DMS53 (cell line): ENCODE data around the gene HS6ST3.
"Not testable (repeated sequence)": the region's sequence is repeated elsewhere in the genome, so short reads cannot be mapped to it uniquely, and the experiment has no call there.

Experiments used
- DNase-seq: peaks from one replicate; lab custom pipeline; 2025; lab: John Stamatoyannopoulos, UW

The HS6ST3 gene

DNA sequence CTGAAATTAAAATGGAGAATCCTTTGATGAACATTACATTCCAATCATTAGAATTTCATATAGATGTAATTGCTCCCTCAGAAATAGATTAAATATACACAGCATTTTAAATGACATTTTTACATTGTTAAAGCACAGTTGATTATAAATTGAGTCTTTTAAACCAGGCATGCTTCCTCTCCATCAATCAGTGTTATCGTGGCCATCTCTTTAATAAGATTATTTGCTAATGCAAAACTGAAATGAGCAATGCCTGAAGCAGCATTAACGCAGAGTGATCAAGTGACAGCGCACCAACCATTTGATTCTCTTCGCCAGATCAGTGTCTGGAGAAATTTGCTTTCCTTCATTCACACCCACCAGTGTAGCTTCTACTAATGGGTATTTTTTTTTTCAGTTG is 644.6 kb downstream of the HS6ST3 start:
- DNase-seq: no peak

DNA sequence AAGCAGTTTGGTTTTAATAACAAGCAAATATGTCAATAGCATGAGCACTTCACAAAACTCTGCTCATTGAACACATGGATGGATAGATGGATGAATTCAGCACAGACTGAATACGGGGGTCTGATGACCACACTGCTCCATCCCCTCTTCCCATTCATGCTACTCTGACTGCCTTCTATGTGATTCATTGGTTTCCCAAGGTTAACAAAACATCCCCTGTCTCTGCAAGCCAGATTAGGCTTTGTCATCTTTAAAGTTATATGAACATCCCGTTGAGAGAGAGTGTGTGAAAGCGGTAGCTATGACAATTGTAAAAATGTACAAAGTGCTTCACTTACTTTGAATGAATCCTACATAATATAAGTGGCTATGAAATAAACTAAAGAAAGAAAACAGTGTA is 651.9 kb downstream of the HS6ST3 start:
- DNase-seq: no peak

DNA sequence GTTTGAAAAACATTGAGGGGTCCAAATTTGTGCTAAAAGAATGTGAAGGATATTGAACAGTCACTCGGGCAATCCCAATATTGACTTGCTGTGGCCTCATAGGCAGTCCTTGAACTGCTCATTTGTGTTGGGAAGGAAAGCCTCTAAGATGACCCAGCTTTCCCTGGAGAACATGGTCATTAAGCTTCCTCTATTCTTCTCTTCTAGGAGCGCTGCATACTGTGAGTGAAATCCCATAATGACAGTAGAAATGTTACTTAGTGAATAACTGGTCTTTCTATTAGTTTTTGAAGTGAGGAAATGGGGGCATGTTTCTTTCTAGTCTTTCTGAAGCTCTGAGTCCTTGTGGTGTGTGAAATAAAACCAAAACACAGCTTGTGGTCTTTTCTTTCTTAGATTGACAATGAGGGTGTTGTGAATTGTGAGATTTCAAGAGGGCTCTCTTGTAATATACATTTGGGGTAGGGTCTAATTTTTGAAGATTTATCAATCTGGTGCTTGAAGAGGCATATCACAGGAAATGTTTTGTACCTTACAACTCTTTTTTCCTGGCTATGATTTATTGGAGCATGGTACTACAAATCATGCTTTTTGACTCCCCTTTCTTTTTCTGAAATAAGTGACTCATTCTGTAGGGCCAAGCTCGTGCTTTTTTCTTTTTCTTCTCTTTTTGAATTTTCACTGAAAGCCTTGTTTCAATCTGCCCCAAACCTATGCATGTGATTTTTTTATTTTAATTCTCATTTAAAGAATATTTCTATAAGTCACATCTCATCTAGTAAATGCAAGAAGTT is 653.6 kb downstream of the HS6ST3 start:
- no peak for DNase-seq

DNA sequence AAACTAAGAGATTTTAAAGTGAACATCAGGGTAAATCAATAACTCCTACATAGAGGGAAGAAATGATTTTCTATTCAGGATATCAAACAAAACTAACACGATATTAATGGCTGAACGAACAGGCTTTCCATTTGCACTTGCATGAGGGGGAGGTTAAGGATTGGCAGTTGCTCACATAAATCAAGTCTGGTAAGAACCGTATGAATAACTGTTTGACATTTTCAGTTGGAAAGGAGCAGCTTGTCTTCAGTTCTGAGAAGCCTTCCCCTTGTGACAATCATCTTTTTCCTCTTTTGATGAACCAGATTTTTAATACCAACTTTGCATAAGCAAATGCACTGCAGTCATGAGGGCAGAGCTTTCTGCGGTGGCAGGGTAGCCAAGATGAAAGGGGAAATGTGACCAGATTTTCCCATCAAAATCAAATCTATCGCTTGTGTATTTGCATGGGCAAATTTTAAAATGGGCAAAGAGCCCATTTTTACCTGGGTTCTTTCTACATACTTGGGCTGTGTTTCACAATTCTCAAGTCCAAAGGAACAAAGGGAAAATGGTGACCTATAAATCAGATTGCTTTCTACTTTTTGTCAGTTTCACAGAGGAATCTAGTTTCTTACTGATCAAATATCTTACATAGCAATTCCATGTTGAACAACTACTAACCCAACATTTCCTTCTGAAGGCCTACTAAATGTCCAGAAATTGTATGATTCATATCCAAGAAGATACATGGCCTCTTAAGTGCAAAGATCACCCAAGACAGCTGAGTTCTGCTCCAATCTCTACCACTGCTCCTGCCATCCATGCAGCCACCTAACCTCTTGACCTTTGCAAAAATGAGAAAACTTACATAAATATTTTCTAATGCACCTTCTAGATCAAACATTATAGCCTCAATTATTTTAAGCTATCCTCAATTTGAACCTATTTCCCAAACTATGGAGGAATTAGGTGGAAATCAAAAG is 654.7 kb downstream of the HS6ST3 start:
- DNase-seq: no peak

DNA sequence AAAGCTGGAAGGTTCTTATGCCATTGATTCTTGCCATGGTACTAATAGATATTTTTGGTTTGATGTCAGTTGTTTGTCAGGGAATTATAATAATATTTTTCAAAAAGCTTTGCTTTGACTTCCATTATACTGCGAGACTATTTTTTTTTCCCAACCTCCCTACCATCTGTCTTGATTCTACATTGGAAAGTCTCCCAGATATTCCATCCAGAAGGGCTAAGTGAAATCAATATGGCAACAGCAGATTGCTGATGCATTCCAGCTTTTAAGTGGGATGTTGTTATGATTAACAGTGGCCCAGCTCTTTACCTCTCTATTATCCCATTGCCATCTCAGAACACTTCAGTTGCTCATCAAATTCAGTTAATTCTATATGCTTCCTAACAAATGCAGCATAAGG is 657.0 kb downstream of the HS6ST3 start:
- DNase-seq: no peak

DNA sequence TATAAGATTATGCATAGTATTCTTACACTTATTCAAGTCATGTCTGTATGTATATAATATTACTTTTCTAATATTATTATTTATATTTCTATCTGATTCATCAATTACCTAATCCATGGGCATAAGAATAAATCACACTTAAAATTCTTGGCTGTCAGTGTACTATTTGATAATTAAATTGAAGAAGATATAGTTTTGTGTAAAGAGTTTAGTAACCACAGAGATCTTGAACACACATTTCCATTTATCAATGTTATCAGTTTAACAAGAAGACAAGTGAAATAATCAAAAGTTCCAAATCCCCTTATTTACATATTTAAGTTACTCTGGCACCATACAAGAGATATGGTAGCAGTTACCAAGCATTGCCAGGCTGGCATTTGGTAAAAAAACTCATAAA is 659.9 kb downstream of the HS6ST3 start:
- no peak for DNase-seq

DNA sequence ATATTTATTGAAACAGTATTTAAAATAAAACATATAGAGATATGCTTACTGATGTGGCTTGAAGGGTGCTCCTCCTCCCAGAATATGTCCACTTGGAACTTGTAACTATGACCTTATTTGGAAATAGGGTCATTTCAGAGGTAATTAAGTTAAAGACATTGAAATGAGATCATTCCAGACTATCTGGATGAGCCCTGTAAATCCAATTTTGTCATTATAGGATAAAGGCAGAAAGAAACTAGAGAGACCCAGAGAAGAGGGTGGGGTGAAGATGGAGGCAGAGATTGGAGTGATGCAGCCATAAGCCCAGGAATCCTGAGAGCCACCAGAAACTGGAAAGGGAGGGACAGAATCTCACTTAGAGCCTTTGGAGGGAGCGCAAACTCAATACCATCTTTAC is 661.2 kb downstream of the HS6ST3 start:
- no peak for DNase-seq

DNA sequence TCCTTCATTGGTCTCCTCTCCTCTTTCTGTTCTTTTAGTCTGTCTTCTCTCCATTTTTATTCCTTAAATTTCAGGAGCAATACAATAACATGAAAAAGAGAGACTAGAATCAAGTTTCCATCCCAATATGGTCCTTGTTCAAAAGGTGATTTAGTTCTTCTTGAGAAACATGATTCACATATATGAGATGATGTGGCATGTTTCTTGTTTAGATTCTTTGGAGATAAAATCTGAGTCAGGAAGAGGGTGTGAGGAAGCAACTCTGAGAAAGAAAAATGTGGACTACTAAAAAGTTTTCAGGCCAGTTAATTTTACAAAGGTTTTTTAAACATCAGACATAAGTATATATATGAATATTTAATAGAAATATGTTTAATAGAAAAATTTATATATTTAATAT is 673.0 kb downstream of the HS6ST3 start:
- no peak for DNase-seq

DNA sequence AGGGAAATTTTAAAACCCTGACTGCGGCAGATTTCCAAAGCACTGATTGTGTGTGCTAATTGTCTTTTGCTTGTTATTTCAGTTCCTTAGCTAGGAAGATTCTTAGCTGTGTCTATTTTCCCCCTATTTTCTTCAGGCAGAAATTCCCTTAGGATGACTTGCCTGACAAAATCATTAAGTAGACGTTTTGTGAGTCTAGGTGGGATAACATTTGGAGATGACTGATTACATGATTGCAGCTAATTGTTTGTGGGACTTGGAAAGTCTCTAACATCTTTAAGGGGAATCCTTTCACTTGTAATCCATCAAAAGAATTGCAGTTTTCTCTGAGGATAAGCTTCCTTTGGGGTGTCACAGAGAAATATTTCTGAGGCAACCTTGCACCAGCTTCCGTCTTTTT is 676.4 kb downstream of the HS6ST3 start:
- DNase-seq: no peak

DNA sequence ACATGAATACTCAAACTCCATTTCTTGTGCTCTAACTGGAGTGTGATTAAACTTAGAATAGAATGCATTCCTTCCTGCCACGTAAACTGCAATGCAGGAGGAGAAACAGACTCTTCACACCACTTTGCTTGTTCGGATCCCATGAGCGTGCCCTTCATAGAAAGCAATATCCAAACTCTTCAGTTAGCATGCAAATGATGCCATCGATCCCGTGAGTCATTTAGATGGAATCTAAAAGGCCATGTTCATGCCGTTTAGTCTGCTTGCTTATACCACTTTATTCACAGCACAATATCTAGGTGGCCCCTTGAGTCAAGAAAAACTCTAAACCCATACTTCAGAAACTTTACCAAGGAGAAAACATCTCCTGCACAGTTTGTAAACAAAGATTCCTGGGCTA is 678.6 kb downstream of the HS6ST3 start:
- no peak for DNase-seq

DNA sequence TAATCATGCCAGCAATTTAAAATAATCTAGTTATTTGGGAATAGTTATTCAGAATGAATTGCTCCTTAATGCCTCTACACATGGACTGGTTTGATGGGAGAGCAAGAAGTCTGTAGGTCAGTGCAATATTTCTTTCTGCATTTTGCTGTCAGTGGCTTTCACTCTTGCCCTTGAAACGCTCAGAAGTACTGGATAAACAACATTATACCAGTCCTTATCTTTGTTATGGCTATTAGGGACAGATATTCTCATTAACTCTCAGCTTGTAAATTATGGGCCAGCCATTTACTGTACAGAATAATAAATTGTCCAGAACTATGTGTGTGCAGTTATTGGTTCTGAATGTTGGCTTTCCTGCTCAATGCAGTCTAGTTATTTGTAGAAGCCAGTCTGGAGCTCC is 680.0 kb downstream of the HS6ST3 start:
- DNase-seq: no peak

DNA sequence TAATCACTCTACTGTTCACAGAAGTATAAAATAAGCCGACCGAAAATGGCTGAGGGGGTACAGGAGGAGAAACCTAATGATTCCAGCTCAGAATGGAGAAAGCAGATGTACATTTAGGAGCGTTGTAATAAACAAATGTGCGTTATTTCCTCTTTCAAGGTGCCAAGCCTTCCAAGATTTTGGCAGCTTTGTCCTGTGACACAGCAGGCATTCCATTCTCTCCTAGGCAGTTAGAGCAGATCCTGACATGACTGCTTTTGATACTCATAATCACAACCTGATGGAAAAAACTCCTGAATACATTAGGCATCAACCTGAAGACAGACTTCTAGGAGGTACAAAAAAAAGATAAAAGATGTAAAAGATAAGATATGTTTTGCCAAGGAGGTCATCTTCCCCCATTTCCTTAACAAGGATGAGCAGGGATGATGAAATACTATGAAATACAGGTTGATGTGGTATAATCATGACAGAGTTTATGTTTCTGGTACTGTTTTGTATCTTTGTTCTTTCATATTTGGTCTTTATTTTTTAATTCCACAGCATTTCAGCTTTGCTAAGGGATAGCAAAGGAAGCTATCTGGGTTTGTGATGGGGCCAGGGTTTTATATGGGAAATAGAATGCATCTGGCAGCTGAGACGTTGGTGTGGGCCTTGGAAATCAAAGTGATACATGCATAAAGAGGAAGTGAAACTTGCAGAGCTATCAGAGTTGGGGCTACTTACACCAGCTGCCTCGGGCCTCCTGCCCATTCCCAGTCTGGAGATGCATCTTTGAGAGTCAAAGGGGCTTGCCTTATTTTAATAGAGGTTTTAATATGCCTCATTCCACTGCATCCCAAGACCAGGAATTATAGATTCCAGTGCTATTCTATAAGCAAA is 681.8 kb downstream of the HS6ST3 start:
- no peak for DNase-seq

DNA sequence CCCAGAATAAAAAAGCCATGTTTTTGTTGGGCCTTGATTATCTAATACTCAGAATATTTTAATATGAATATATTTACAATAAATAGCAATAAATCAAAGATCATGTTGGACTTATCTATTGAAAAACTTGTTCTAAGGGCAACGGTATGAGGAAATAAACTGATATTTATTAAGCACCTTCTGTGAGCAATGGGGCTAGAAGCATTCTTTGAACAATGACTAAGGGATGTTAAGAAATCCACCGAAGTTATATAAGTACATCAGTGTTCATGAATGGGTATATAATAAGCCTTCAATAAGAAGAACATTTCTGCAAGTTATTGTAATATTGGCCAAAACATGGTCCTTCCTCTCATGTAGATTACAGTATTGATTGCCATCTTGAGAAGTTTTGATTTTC is 682.5 kb downstream of the HS6ST3 start:
- DNase-seq: no peak

DNA sequence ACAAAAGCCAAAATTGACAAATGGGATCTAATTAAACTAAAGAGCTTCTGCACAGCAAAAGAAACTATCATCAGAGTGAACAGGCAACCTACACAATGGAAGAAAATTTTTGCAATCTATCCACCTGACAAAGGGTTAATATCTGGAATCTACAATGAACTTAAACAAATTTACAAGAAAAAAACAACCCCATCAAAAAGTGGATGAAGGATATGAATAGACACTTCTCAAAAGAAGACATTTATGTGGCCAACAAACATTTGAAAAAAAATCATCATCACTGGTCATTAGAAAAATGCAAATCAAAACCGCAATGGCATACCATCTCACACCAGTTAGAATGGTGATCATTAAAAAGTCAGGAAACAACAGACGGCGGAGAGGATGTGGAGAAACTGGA is 688.4 kb downstream of the HS6ST3 start:
- DNase-seq: not testable (repeated sequence)

DNA sequence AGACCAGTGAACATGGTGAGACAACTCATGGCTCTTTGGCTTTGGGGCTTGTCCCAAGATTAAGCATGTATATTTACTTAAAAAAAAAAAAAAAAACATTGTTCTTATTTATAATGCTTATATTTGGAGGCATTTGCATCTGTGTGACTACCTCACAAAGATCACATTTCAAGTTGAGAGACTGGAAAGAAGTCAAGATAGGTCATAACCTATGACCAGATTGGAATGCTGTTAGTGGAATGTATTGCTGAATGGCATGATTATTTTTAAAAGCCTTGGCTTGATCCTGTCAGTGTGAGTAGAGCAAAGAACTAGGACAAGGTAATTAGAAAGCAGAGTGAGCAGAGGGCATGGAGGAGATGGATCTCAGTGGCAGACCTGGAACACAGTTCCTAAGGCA is 689.8 kb downstream of the HS6ST3 start:
- DNase-seq: no peak

DNA sequence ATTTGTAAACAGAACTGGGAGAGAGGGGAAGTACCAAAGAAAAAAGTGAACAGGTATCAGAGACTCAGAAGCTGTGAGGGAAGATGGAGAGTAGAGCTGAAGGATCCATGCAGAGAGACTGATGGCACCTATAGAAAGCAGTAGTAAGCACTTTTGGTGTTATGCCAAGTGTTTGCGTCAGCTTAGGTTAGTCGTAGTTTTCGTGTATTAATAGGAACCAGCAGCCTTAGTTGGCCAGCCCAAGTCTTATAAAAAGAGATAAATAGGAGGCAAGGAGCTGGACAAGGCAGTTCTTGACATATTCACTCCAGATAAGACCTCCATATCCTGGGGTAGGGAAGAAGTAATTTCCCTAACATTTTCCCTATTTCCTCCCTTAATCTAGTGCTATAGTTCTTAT is 690.2 kb downstream of the HS6ST3 start:
- no peak for DNase-seq

DNA sequence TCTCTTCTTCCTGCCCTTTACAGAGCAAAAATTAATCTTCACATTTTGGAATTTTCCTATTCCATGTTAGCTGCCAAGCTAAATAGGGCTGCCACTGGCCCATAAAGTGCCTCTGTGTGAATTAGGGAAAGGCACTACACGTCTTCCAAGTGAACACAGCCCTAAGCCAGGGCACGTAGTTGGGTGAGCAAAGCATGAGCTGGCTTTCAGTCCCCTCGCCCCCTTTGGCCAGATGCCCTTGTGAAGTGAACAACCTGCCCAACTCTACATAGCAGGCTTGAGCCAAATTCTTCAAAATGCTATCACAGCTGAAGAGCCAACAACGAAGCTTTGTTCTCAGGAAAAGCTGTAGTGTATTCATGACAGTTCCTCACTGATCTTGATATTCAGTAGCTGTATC is 691.2 kb downstream of the HS6ST3 start:
- DNase-seq: no peak

DNA sequence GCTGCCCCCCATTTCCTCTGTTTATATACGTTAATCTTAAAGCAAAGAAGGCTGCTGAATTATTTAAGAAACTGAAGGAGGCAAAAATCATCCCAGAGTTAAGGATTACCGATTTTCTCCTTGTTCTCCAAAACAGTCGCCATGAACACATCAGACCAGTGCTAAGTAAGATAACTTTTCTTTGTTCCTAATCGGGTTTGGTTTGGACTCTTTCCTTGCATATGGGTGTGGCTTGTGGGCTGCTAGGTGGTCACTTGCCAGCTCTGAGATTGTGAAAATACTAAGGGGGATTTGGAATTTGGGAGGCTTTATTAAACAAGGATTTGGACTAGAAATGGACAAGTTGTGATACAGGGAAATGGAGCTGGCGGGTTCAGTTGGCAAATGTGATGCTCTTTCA is 692.3 kb downstream of the HS6ST3 start:
- no peak for DNase-seq

DNA sequence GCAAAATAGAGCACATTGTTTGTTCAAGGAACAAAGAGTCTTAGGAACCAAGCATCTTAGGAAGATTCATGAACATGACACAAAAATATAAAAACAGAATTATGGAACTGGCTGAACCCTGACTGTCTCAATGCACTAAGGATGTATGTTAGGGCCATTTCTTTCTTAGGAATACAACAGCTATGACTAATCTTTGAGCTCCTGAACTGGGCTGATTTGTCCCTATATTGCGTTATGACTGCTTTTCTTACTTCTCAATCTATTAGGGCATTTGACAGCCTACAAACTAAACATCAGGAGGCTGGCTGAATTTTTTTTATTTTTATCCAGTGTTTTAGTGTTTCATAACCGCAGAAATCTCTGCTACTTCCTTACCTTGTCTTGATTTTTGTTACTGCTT is 693.1 kb downstream of the HS6ST3 start:
- DNase-seq: no peak

DNA sequence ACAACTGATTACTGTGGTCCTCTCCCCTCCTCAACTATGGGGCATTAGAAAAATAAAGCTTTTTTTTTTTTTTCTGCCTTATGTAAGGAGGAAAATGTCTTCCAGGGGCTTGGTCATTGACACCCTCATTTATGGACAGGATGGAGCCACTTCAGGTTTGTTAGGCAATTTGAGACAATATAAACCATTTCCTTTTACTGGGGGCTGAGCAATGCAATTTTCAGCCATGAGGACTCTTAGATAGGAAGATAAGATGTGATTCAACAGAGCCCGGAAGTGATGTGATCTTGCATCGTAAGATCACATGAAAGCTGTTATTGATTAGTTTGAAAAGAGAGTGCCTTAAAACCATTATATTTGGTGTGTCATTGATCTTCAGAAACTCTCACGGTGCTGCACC is 693.6 kb downstream of the HS6ST3 start:
- no peak for DNase-seq

DNA sequence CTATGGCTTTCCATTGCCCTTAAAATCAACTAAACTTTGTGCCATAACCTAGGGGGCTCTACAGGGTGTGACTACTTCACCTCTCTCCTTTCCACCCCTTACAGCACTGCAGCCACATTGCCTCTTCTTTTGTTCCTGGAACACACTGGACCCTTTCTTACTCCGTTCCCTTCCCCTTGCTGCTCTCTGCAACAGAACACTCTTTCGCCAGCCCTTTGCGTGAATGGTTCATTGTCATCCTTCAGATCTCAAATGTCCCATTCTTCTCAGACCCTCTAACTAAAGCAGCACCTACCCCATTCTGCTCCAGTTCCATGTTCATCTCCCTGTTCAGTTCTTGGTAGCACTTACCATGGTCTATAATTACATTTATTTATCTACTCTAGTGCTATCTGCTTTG is 696.1 kb downstream of the HS6ST3 start:
- no peak for DNase-seq

DNA sequence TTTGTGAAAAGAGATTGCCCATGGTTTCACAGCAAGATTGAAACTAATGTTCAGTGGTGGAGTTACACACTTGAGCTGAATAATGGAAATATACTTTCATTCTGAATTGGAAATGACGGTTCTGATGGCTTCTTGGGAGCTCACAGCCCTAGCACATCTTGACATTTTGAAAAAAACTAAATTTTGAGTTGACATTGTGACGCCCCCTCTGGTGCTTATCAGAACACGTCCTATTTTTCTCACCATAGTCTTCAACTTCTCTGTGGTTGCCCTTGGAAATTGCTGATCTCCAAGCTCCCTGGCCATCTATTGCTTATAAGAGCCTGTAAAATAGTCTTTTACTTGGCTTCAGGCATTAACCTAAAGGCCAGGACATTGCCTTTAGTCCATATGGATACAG is 702.3 kb downstream of the HS6ST3 start:
- no peak for DNase-seq
